Effector CD4-positive, alpha-beta T cell (primary cell): ENCODE measurements around the gene CMTM1.
"Not testable (repeated sequence)": the region's sequence is repeated elsewhere in the genome, so short reads cannot be mapped to it uniquely, and the experiment has no call there.

Experiments used
- DNase-seq: peaks from one replicate; pipeline ENCODE4 v3.0.0-alpha.2; 2020

Gene CMTM1

GRCh38 chr16:66563574-66564334 is 2.5 kb upstream of the CMTM1 start:
- no peak for DNase-seq

GRCh38 chr16:66567270-66567669 is 1.0 kb downstream of the CMTM1 start:
- DNase-seq: not testable (repeated sequence)

GRCh38 chr16:66568355-66568754 is 2.1 kb downstream of the CMTM1 start:
- no peak for DNase-seq

- no peak for DNase-seq
Observed at GRCh38 chr16:66569131-66569530, 2.9 kb downstream of the CMTM1 start.

GRCh38 chr16:66569827-66570405 is 3.7 kb downstream of the CMTM1 start:
- no peak for DNase-seq

- DNase-seq: no peak
Observed at GRCh38 chr16:66572356-66572755, 6.1 kb downstream of the CMTM1 start.

- DNase-seq: no peak
Observed at GRCh38 chr16:66574081-66574480, 7.8 kb downstream of the CMTM1 start.

GRCh38 chr16:66574531-66574930 is 8.3 kb downstream of the CMTM1 start:
- DNase-seq: no peak

- DNase-seq: no peak
Observed at GRCh38 chr16:66575060-66575459, 8.8 kb downstream of the CMTM1 start.

- DNase-seq: no peak
Observed at GRCh38 chr16:66576296-66576695, 10.1 kb downstream of the CMTM1 start.

GRCh38 chr16:66578651-66579531 is 12.7 kb downstream of the CMTM1 start, which contains the start of gene CMTM2:
TSS of gene CMTM2 (plus strand) at chr16:66579463. CDS start at chr16:66579608, 145 bp downstream.
- DNase-seq: no peak

GRCh38 chr16:66580605-66581209 is 14.5 kb downstream of the CMTM1 start:
- no peak for DNase-seq

GRCh38 chr16:66581246-66581952 is 15.2 kb downstream of the CMTM1 start:
- DNase-seq: no peak

- DNase-seq: no peak
Observed at GRCh38 chr16:66585481-66586239, 19.4 kb downstream of the CMTM1 start.

- DNase-seq: no peak
Observed at GRCh38 chr16:66587881-66588600, 21.8 kb downstream of the CMTM1 start.

GRCh38 chr16:66588981-66589713 is 22.9 kb downstream of the CMTM1 start:
- DNase-seq: peak; percentile 47

- DNase-seq: no peak
Observed at GRCh38 chr16:66590322-66590721, 24.1 kb downstream of the CMTM1 start.

- DNase-seq: no peak
Observed at GRCh38 chr16:66591018-66591417, 24.8 kb downstream of the CMTM1 start.

GRCh38 chr16:66592241-66592640 is 26.0 kb downstream of the CMTM1 start:
- no peak for DNase-seq

GRCh38 chr16:66592814-66593213 is 26.6 kb downstream of the CMTM1 start:
- DNase-seq: no peak
